Measurements from ENCODE around the gene FUS. TPM values are rescaled to one million over a fixed set of nuclear protein-coding genes. Genes with fewer than 3 reads are reported as not detected.

The FUS gene
- total and polyA plus RNA-seq, 2 donors (not counting 1 experiment from before 2014, with no cell fraction given) = 44.3 to 199 TPM

DNA sequence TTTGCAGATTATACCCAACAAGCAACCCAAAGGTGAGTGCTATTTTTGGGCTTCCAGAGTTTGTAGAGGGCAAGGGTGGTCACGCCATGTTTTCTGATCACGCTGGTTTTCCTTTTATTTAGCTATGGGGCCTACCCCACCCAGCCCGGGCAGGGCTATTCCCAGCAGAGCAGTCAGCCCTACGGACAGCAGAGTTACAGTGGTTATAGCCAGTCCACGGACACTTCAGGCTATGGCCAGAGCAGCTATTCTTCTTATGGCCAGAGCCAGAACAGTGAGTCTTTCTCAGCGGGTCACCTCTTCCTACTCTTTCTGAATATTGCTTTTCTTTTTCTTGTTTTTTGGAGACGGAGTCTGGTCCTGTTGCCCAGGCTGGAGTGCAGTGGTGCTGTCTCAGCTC lies 2.5 kb downstream of the FUS start:
- H4K20me1 ChIP-seq (ENCODE audit: control insufficient read depth, extremely low read depth, insufficient read depth, low read length) = peaks cover 6% of the 10 kb centered on the region
- no peaks in the 10 kb centered on the region for H3K27me3 ChIP-seq (ENCODE audit: control insufficient read depth, insufficient read depth, low read length)
- no peaks in the 10 kb centered on the region for H3K9me3 ChIP-seq (ENCODE audit: control insufficient read depth, insufficient read depth, low read depth, low read length)
- no peak for TF ChIP-seq EZH2 (IDR thresholded peaks at IDR 0.05; ENCODE audit: low read length, missing control alignments)
- TF ChIP-seq, protein P1, sequence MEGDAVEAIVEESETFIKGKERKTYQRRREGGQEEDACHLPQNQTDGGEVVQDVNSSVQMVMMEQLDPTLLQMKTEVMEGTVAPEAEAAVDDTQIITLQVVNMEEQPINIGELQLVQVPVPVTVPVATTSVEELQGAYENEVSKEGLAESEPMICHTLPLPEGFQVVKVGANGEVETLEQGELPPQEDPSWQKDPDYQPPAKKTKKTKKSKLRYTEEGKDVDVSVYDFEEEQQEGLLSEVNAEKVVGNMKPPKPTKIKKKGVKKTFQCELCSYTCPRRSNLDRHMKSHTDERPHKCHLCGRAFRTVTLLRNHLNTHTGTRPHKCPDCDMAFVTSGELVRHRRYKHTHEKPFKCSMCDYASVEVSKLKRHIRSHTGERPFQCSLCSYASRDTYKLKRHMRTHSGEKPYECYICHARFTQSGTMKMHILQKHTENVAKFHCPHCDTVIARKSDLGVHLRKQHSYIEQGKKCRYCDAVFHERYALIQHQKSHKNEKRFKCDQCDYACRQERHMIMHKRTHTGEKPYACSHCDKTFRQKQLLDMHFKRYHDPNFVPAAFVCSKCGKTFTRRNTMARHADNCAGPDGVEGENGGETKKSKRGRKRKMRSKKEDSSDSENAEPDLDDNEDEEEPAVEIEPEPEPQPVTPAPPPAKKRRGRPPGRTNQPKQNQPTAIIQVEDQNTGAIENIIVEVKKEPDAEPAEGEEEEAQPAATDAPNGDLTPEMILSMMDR (conservative IDR thresholded peaks at IDR 0.05 in 1 of 2, IDR thresholded peaks at IDR 0.05 in 1 of 2; ENCODE audit: low read depth in 1 of 2, low read length in 2 of 2) = no peak
- H3K4me3 ChIP-seq (replicated peaks in 1 of 4; ENCODE audit: control extremely low read depth in 1 of 4, insufficient read depth in 1 of 4, low read depth in 3 of 4, low read length in 4 of 4) = peak overlapping the region; percentile 75 to 99 (median 95)
- peaks cover 10% of the 10 kb centered on the region for H3K4me1 ChIP-seq (ENCODE audit: control insufficient read depth, extremely low read depth, insufficient read depth, low read length)
- peak overlapping the region; percentile 93 for H3K4me2 ChIP-seq (ENCODE audit: extremely low read depth, insufficient read depth, low read length)
- H2AFZ ChIP-seq (ENCODE audit: low read length) = no peak overlapping the region
- H3K36me3 ChIP-seq (ENCODE audit: control insufficient read depth, insufficient read depth, low read length) = peaks cover 36% of the 10 kb centered on the region
- peak overlapping the region; percentile 18 for H3K27ac ChIP-seq (ENCODE audit: insufficient read depth, low read length)
- no peak overlapping the region for H3K9ac ChIP-seq (ENCODE audit: insufficient read depth, low read length)
- DNase-seq (ENCODE audit: low read depth in 2 of 2) = no peak
- peaks cover 73% of the 10 kb centered on the region for H3K79me2 ChIP-seq (ENCODE audit: control insufficient read depth, insufficient read depth, low read length)

DNA sequence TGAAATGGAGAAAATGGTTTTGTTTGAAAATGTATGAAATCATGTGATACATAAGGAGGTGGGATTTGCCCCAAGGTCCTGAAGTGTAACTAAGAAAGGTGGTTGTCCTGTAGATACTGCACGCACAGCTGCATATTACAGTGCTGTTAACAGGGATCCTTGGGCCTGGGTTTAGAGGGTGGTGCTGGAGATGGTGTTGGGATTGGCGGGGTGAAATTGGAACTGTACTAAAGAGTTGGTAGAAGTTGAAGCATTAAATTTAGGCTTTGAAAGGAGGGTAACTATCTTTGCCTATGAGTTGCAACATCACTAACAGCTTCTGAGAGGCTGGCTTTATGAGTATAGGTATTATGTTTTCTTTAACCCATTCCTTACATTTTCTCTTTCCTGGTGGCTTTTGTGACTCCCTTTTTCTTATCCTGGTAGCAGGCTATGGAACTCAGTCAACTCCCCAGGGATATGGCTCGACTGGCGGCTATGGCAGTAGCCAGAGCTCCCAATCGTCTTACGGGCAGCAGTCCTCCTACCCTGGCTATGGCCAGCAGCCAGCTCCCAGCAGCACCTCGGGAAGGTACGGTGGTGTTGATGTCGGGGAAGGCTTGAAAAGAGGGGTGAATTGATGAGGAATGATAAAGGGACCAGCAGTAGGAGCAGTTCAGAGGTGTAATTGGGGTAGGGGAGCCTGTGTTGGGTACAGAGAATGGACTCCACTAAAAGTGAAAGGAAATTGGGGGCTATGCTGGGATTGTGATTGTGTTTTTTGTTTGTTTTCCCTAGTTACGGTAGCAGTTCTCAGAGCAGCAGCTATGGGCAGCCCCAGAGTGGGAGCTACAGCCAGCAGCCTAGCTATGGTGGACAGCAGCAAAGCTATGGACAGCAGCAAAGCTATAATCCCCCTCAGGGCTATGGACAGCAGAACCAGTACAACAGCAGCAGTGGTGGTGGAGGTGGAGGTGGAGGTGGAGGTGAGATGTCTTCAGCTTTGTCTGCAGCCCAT lies 3.8 kb downstream of the FUS start:
- no peak overlapping the region for H2AFZ ChIP-seq (ENCODE audit: low read length)
- TF ChIP-seq EZH2 (IDR thresholded peaks at IDR 0.05; ENCODE audit: low read length, missing control alignments) = no peak
- TF ChIP-seq, protein P1 (conservative IDR thresholded peaks at IDR 0.05 in 1 of 2, IDR thresholded peaks at IDR 0.05 in 1 of 2; ENCODE audit: low read depth in 1 of 2, low read length in 2 of 2) = no peak
- peaks cover 6% of the 10 kb centered on the region for H4K20me1 ChIP-seq (ENCODE audit: control insufficient read depth, extremely low read depth, insufficient read depth, low read length)
- no peak overlapping the region for H3K27ac ChIP-seq (ENCODE audit: insufficient read depth, low read length)
- peak overlapping the region; percentile 93 for H3K4me2 ChIP-seq (ENCODE audit: extremely low read depth, insufficient read depth, low read length)
- H3K36me3 ChIP-seq (ENCODE audit: control insufficient read depth, insufficient read depth, low read length) = peaks cover 41% of the 10 kb centered on the region
- H3K79me2 ChIP-seq (ENCODE audit: control insufficient read depth, insufficient read depth, low read length) = peaks cover 85% of the 10 kb centered on the region
- peaks cover 10% of the 10 kb centered on the region for H3K4me1 ChIP-seq (ENCODE audit: control insufficient read depth, extremely low read depth, insufficient read depth, low read length)
- H3K9ac ChIP-seq (ENCODE audit: insufficient read depth, low read length) = peak overlapping the region; percentile 1
- no peaks in the 10 kb centered on the region for H3K9me3 ChIP-seq (ENCODE audit: control insufficient read depth, insufficient read depth, low read depth, low read length)
- peak overlapping the region; percentile 17 to 99 (median 46) for H3K4me3 ChIP-seq (replicated peaks in 1 of 4; ENCODE audit: control extremely low read depth in 1 of 4, insufficient read depth in 1 of 4, low read depth in 3 of 4, low read length in 4 of 4)
- no peaks in the 10 kb centered on the region for H3K27me3 ChIP-seq (ENCODE audit: control insufficient read depth, insufficient read depth, low read length)
- no peak for DNase-seq (ENCODE audit: low read depth in 2 of 2)

DNA sequence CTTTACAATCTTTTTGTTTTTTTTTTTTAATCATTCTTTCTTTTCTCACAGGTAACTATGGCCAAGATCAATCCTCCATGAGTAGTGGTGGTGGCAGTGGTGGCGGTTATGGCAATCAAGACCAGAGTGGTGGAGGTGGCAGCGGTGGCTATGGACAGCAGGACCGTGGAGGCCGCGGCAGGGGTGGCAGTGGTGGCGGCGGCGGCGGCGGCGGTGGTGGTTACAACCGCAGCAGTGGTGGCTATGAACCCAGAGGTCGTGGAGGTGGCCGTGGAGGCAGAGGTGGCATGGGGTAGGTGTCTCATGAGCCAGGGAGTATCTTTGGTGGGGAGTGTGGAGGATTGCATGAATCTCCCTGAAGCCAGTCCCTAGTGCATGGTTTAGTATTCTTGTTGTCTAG lies 4.9 kb downstream of the FUS start:
- Histone ChIP-seq H4K20me1 (ENCODE audit: control insufficient read depth, extremely low read depth, insufficient read depth, low read length) (peaks cover 6% of the 10 kb centered on the region), H3K36me3 (ENCODE audit: control insufficient read depth, insufficient read depth, low read length) (peaks cover 48% of the 10 kb centered on the region)

More for the DNA sequence above, 4.9 kb downstream of the FUS start:
- Histone ChIP-seq H3K4me1 (ENCODE audit: control insufficient read depth, extremely low read depth, insufficient read depth, low read length) (peaks cover 7% of the 10 kb centered on the region), H3K79me2 (ENCODE audit: control insufficient read depth, insufficient read depth, low read length) (peaks cover 95% of the 10 kb centered on the region), H2AFZ (ENCODE audit: low read length) (no peak overlapping the region), H3K9me3 (ENCODE audit: control insufficient read depth, insufficient read depth, low read depth, low read length) (no peaks in the 10 kb centered on the region), H3K4me3 (replicated peaks in 1 of 4; ENCODE audit: control extremely low read depth in 1 of 4, insufficient read depth in 1 of 4, low read depth in 3 of 4, low read length in 4 of 4) (no peak overlapping the region), H3K4me2 (ENCODE audit: extremely low read depth, insufficient read depth, low read length) (no peak overlapping the region), H3K27me3 (ENCODE audit: control insufficient read depth, insufficient read depth, low read length) (no peaks in the 10 kb centered on the region), H3K27ac (ENCODE audit: insufficient read depth, low read length) (no peak overlapping the region), H3K9ac (ENCODE audit: insufficient read depth, low read length) (no peak overlapping the region)
- no peak for TF ChIP-seq EZH2 (IDR thresholded peaks at IDR 0.05; ENCODE audit: low read length, missing control alignments)
- TF ChIP-seq, protein P1 (conservative IDR thresholded peaks at IDR 0.05 in 1 of 2, IDR thresholded peaks at IDR 0.05 in 1 of 2; ENCODE audit: low read depth in 1 of 2, low read length in 2 of 2) = no peak
- no peak for DNase-seq (ENCODE audit: low read depth in 2 of 2)
